ENCODE measurements around the gene SRRM3. TPM values are rescaled to one million over a fixed set of nuclear protein-coding genes. Genes with fewer than 3 reads are reported as not detected.
A peak's percentile ranks its signal among the peaks of the same experiment; 100 is the strongest.

SRRM3 gene
- total RNA-seq, 1 donor from 2014 or later: not detected

- TF ChIP-seq, protein P1, sequence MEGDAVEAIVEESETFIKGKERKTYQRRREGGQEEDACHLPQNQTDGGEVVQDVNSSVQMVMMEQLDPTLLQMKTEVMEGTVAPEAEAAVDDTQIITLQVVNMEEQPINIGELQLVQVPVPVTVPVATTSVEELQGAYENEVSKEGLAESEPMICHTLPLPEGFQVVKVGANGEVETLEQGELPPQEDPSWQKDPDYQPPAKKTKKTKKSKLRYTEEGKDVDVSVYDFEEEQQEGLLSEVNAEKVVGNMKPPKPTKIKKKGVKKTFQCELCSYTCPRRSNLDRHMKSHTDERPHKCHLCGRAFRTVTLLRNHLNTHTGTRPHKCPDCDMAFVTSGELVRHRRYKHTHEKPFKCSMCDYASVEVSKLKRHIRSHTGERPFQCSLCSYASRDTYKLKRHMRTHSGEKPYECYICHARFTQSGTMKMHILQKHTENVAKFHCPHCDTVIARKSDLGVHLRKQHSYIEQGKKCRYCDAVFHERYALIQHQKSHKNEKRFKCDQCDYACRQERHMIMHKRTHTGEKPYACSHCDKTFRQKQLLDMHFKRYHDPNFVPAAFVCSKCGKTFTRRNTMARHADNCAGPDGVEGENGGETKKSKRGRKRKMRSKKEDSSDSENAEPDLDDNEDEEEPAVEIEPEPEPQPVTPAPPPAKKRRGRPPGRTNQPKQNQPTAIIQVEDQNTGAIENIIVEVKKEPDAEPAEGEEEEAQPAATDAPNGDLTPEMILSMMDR (IDR thresholded peaks at IDR 0.05): no peak
- Mint-ChIP-seq H3K27me3 (peaks cover 37% of the 10 kb centered on the region), H3K27ac (no peak overlapping the region), H3K4me1 (peaks cover 12% of the 10 kb centered on the region), H3K36me3 (ENCODE audit: low read depth) (no peaks in the 10 kb centered on the region), H3K9me3 (no peaks in the 10 kb centered on the region), H3K4me3 (no peak overlapping the region)
- ChIA-PET CTCF (interaction anchor here (0.5 to 2.8 kb wide), 2 partner anchors 19 to 85 kb away, joined by 4 to 12 read pairs; no protein-coding TSS in a partner anchor), POLR2A (no interaction called here)
- DNase-seq: no peak
- no peak for ATAC-seq (ENCODE audit: low read depth)
- intact Hi-C loops (cut with micrococcal nuclease): loop anchor here (1.0 kb wide), 1 partner anchor 85 kb away; no protein-coding TSS in a partner anchor
These were observed 61.1 kb downstream of the SRRM3 start for GRCh38 chr7:76262683-76263402.

GRCh38 chr7:76265299-76265698 is 63.6 kb downstream of the SRRM3 start:
- H3K4me1 Mint-ChIP-seq: peaks cover 18% of the 10 kb centered on the region
- H3K36me3 Mint-ChIP-seq (ENCODE audit: low read depth): no peaks in the 10 kb centered on the region
- no peak overlapping the region for H3K27ac Mint-ChIP-seq
- intact Hi-C loops (cut with micrococcal nuclease): no loop called here
- H3K27me3 Mint-ChIP-seq: peaks cover 40% of the 10 kb centered on the region
- ChIA-PET CTCF (interaction anchor here (1.2 kb wide), 1 partner anchor 87 kb away, joined by 3 read pairs; no protein-coding TSS in a partner anchor), POLR2A (no interaction called here)
- H3K9me3 Mint-ChIP-seq: no peaks in the 10 kb centered on the region
- TF ChIP-seq, protein P1 (IDR thresholded peaks at IDR 0.05): no peak
- ATAC-seq (ENCODE audit: low read depth): no peak
- H3K4me3 Mint-ChIP-seq: no peak overlapping the region
- no peak for DNase-seq

DNA sequence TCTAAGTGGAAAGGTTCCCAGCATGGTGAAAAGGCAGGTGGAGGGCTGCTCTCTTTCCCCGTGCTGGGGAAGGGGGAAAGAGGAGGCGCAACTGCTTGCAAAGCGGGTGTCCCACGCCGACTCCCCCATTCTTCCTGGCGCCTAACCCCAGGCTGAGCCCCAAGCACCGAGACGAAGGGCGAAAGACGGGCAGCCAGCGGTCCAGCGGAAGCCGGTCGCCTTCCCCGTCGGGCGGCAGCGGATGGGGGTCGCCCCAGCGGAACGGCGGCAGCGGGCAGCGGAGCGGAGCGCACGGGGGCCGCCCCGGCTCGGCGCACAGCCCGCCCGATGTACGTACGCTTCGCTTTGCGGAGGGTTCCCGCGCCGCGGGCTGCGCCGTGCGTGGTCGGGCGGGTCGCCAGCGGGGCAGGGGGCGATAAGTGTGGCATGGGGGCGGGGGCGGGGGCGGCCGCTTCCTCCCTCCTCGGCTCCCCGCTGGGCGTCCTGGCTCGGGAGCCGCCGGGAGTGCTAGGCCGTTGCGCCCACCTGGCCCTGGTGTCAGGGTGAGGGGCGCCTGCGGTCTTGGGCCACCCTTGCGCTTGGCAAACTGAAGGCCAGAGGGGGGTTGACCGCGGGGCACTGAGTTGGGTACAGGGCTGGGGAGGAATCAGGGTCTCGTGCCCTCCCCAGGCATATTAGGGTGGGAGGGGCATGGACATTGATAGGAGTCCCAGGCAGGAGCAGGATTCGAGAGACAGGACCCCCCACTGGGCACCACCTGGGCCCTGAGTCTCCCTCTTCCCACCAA is 65.6 kb downstream of the SRRM3 start:
- ChIA-PET POLR2A (interaction anchor here (0.6 kb wide), 1 partner anchor 513 kb away, joined by 7 read pairs; no protein-coding TSS in a partner anchor), CTCF (no interaction called here)
- no peaks in the 10 kb centered on the region for H3K9me3 Mint-ChIP-seq
- H3K27me3 Mint-ChIP-seq: peaks cover 29% of the 10 kb centered on the region
- DNase-seq (no peak), ATAC-seq (ENCODE audit: low read depth) (peak; percentile 76)
- H3K36me3 Mint-ChIP-seq (ENCODE audit: low read depth): no peaks in the 10 kb centered on the region
- TF ChIP-seq, protein P1 (IDR thresholded peaks at IDR 0.05): no peak
- intact Hi-C loops (cut with micrococcal nuclease): no loop called here
- no peak overlapping the region for H3K27ac Mint-ChIP-seq
- peak overlapping the region; percentile 58 for H3K4me3 Mint-ChIP-seq
- H3K4me1 Mint-ChIP-seq: peaks cover 14% of the 10 kb centered on the region

DNA sequence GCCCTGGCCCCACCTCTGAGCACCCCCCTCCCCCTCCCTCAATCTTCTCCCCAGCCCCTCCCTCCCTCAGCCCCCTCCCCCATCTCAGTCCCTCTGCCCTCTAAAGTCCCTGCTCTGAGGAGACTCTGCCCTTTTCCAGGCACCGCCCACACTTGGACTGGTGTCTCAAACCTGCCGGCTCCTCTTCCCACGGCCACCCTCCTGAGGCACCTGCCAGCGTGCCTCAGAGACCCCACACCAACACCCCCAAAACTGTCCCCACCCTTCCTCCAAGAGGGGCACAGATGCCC is 66.1 kb downstream of the SRRM3 start:
- no peaks in the 10 kb centered on the region for H3K36me3 Mint-ChIP-seq (ENCODE audit: low read depth)
- peaks cover 29% of the 10 kb centered on the region for H3K27me3 Mint-ChIP-seq
- no peak for ATAC-seq (ENCODE audit: low read depth)
- TF ChIP-seq, protein P1 (IDR thresholded peaks at IDR 0.05): no peak
- peaks cover 15% of the 10 kb centered on the region for H3K4me1 Mint-ChIP-seq
- H3K9me3 Mint-ChIP-seq: no peaks in the 10 kb centered on the region
- POLR2A ChIA-PET: interaction anchor here (0.6 kb wide), 1 partner anchor 514 kb away, joined by 7 read pairs; no protein-coding TSS in a partner anchor
- intact Hi-C loops (cut with micrococcal nuclease): no loop called here
- no peak for DNase-seq
- CTCF ChIA-PET: no interaction called here
- H3K27ac Mint-ChIP-seq: no peak overlapping the region
- H3K4me3 Mint-ChIP-seq: peak overlapping the region; percentile 38

- no peaks in the 10 kb centered on the region for H3K36me3 Mint-ChIP-seq (ENCODE audit: low read depth)
- H3K27me3 Mint-ChIP-seq: peaks cover 23% of the 10 kb centered on the region
- no peaks in the 10 kb centered on the region for H3K9me3 Mint-ChIP-seq
- no peak for ATAC-seq (ENCODE audit: low read depth)
- no peak overlapping the region for H3K27ac Mint-ChIP-seq
- intact Hi-C loops (cut with micrococcal nuclease): no loop called here
- TF ChIP-seq, protein P1 (IDR thresholded peaks at IDR 0.05): no peak
- H3K4me1 Mint-ChIP-seq: peaks cover 18% of the 10 kb centered on the region
- no peak for DNase-seq
- CTCF ChIA-PET: interaction anchor here (0.8 kb wide), 1 partner anchor 90 kb away, joined by 3 read pairs; no protein-coding TSS in a partner anchor
- POLR2A ChIA-PET: interaction anchor here (0.6 kb wide), 1 partner anchor 514 kb away, joined by 7 read pairs; no protein-coding TSS in a partner anchor
- no peak overlapping the region for H3K4me3 Mint-ChIP-seq
These were observed 66.7 kb downstream of the SRRM3 start for GRCh38 chr7:76268376-76268775.

Data from activated B cell treated with CpG ODN at 0.5 μM for 24 hours (primary cell).